ENCODE measurements around the gene SLC39A6. TPM values are rescaled to one million over a fixed set of nuclear protein-coding genes. Genes with fewer than 3 reads are reported as not detected.

Gene SLC39A6
- total and polyA plus RNA-seq, 2 experiments from 2014 or later: 48.3 to 59.6 TPM

- Histone ChIP-seq H3K79me2 (no peaks in the 10 kb centered on the region), H3K9me3 (ENCODE audit: low read depth) (no peaks in the 10 kb centered on the region), H3K4me3 (no peak overlapping the region), H3K4me2 (no peak overlapping the region), H3K36me3 (replicated peaks; ENCODE audit: insufficient read depth, low read depth) (no peaks in the 10 kb centered on the region), H3K4me1 (ENCODE audit: insufficient read depth) (no peaks in the 10 kb centered on the region), H3K27me3 (no peaks in the 10 kb centered on the region), H2AFZ (no peak overlapping the region), H4K20me1 (ENCODE audit: insufficient read depth, poor library complexity, severe bottlenecking) (no peaks in the 10 kb centered on the region), H3K9me2 (replicated peaks; ENCODE audit: insufficient read depth) (no peaks in the 10 kb centered on the region), H3K27ac (no peak overlapping the region)
- 98% methylated on average over 5 of the region's 5 CpGs for WGBS (ENCODE audit: low lambda C conversion rate, missing lambda C conversion rate)
- no peak for DNase-seq (ENCODE audit: low spot score)
- TF ChIP-seq CTCF (IDR thresholded peaks at IDR 0.05; ENCODE audit: poor library complexity): no peak
- TF ChIP-seq EZH2 (IDR thresholded peaks at IDR 0.05; ENCODE audit: borderline replicate concordance): no peak
- no peak for TF ChIP-seq EZH2phosphoT487 (IDR thresholded peaks at IDR 0.05; ENCODE audit: low read depth, severe bottlenecking, unreplicated experiment)
Observed at GRCh38 chr18:36149514-36150289, 20.6 kb upstream of the SLC39A6 start.

- Histone ChIP-seq H2AFZ (no peak overlapping the region), H3K4me3 (no peak overlapping the region), H3K9me3 (ENCODE audit: low read depth) (no peaks in the 10 kb centered on the region), H3K4me1 (ENCODE audit: insufficient read depth) (no peaks in the 10 kb centered on the region), H3K36me3 (replicated peaks; ENCODE audit: insufficient read depth, low read depth) (peaks cover 3% of the 10 kb centered on the region), H3K79me2 (peaks cover 3% of the 10 kb centered on the region), H3K27me3 (no peaks in the 10 kb centered on the region), H3K9me2 (replicated peaks; ENCODE audit: insufficient read depth) (no peaks in the 10 kb centered on the region), H3K4me2 (no peak overlapping the region), H4K20me1 (ENCODE audit: insufficient read depth, poor library complexity, severe bottlenecking) (no peaks in the 10 kb centered on the region), H3K27ac (no peak overlapping the region)
- TF ChIP-seq EZH2 (IDR thresholded peaks at IDR 0.05; ENCODE audit: borderline replicate concordance): no peak
- no peak for TF ChIP-seq CTCF (IDR thresholded peaks at IDR 0.05; ENCODE audit: poor library complexity)
- TF ChIP-seq EZH2phosphoT487 (IDR thresholded peaks at IDR 0.05; ENCODE audit: low read depth, severe bottlenecking, unreplicated experiment): no peak
- 91% methylated on average over 2 of the region's 2 CpGs for WGBS (ENCODE audit: low lambda C conversion rate, missing lambda C conversion rate)
- DNase-seq (ENCODE audit: low spot score): no peak
Observed at GRCh38 chr18:36143391-36143790, 14.3 kb upstream of the SLC39A6 start.

- no peaks in the 10 kb centered on the region for H4K20me1 ChIP-seq (ENCODE audit: insufficient read depth, poor library complexity, severe bottlenecking)
- no peak overlapping the region for H3K4me3 ChIP-seq
- no peaks in the 10 kb centered on the region for H3K9me2 ChIP-seq (replicated peaks; ENCODE audit: insufficient read depth)
- no peaks in the 10 kb centered on the region for H3K9me3 ChIP-seq (ENCODE audit: low read depth)
- H3K27ac ChIP-seq: no peak overlapping the region
- H3K4me2 ChIP-seq: no peak overlapping the region
- TF ChIP-seq EZH2 (IDR thresholded peaks at IDR 0.05; ENCODE audit: borderline replicate concordance) (no peak), CTCF (IDR thresholded peaks at IDR 0.05; ENCODE audit: poor library complexity) (no peak), EZH2phosphoT487 (IDR thresholded peaks at IDR 0.05; ENCODE audit: low read depth, severe bottlenecking, unreplicated experiment) (no peak)
- WGBS (ENCODE audit: low lambda C conversion rate, missing lambda C conversion rate): 94% methylated on average over 3 of the region's 3 CpGs
- no peaks in the 10 kb centered on the region for H3K27me3 ChIP-seq
- DNase-seq (ENCODE audit: low spot score): no peak
- peaks cover 3% of the 10 kb centered on the region for H3K79me2 ChIP-seq
- no peaks in the 10 kb centered on the region for H3K4me1 ChIP-seq (ENCODE audit: insufficient read depth)
- peaks cover 3% of the 10 kb centered on the region for H3K36me3 ChIP-seq (replicated peaks; ENCODE audit: insufficient read depth, low read depth)
- H2AFZ ChIP-seq: no peak overlapping the region
Observed at GRCh38 chr18:36142751-36143150, 13.6 kb upstream of the SLC39A6 start.
